Sigmoid colon (tissue), 7 donors: ENCODE results near the gene CATSPERD. TPM values are rescaled to one million over a fixed set of nuclear protein-coding genes. Genes with fewer than 3 reads are reported as not detected.
A peak's percentile ranks its signal among the peaks of the same experiment; 100 is the strongest.
"Not testable (repeated sequence)": the region's sequence is repeated elsewhere in the genome, so short reads cannot be mapped to it uniquely, and the experiment has no call there.

Source experiments
- DNase-seq: peaks from one replicate; pipeline ENCODE4 v3.0.0-alpha.2; 2019
- H3K27ac ChIP-seq, 4 donors: fragments of 200-600 bp; sonication (generic); one replicate each; pipeline ENCODE4 v1.5.1; 2016 to 2019; ENCODE audit warnings: mild to moderate bottlenecking in 1 of 4
- H3K27me3 ChIP-seq, 3 donors: fragments of 200-600 bp; sonication (generic); one replicate each; pipeline ENCODE4 v1.5.1; 2019; ENCODE audit warnings: mild to moderate bottlenecking in 1 of 3
- H3K36me3 ChIP-seq, 4 donors: fragments of 200-600 bp; sonication (generic); one replicate each; pipeline ENCODE4 v1.5.1; 2016 to 2019
- H3K4me1 ChIP-seq, 4 donors: fragments of 200-600 bp; sonication (generic); one replicate each; pipeline ENCODE4 v1.5.1; 2017 to 2019
- H3K4me3 ChIP-seq, 4 donors: fragments of 200-600 bp; sonication (generic); one replicate each; pipeline ENCODE4 v1.5.1; 2017 to 2019; ENCODE audit warnings: mild to moderate bottlenecking in 2 of 4, moderate library complexity in 1 of 4
- H3K9me3 ChIP-seq, 4 donors: fragments of 200-600 bp in 3 of 4; sonication (generic) in 3 of 4; one replicate each; pipeline versions ENCODE4 v1.5.1 to v1.6.1; 2013 to 2019
- EP300 ChIP-seq, 4 donors: sonication (generic); formaldehyde crosslinking; IDR thresholded peaks; one replicate each; pipeline ENCODE4 v1.6.1; 2017; ENCODE audit warnings: antibody characterized with exemption in 4 of 4
- POLR2A ChIP-seq, 2 donors: fragments of 450-650 bp; IDR thresholded peaks; one replicate each; pipeline ENCODE4 v1.6.1; 2016; ENCODE audit warnings: antibody characterized with exemption in 2 of 2, mild to moderate bottlenecking in 2 of 2, moderate library complexity in 2 of 2
- POLR2AphosphoS5 ChIP-seq, 4 donors: sonication (generic); formaldehyde crosslinking; IDR thresholded peaks; one replicate each; pipeline ENCODE4 v1.6.1; 2017; ENCODE audit warnings: antibody characterized with exemption in 4 of 4
- WGBS, 2 donors: extraction: QIAGEN DNeasy Blood & Tissue Kit; methylation state at CpG; one replicate each; pipeline ENCODE4 v1.1.7; 2013; 5-methylcytosine and 5-hydroxymethylcytosine counted together
- intact Hi-C: fragments of 100-400 bp; cut with DNase I; formaldehyde crosslinking; loops from one replicate; pipeline ENCODE4 v1.15.1; 2023
- polyA plus RNA-seq, 3 donors: library from polyadenylated mRNA; stranded (reverse); fragments of 200-250 nt; gene quantifications; one replicate each; pipeline ENCODE4 v1.2.3, GENCODE V29; 2013
- total RNA-seq, 4 donors: library from RNA; depleted of rRNA; stranded (reverse); fragments of >200 nt; gene quantifications; one replicate each; pipeline ENCODE4 v1.1.0, GENCODE V29; 2016
- TF ChIP-seq, protein P1 (sequence below), 4 experiments: fragments of 450-650 bp in 3 of 4; fragments of 200-600 bp in 1 of 4; IDR thresholded peaks; one replicate each; pipeline ENCODE4 v1.5.1; 2016 to 2019; ENCODE audit warnings: antibody characterized with exemption in 4 of 4, mild to moderate bottlenecking in 3 of 4, moderate library complexity in 2 of 4
- donor health status: healthy with polysubstance abuse.
- donor health status: Bipolar disorder and iron deficiency.
- donor health status: healthy.

Gene CATSPERD
- total and polyA plus RNA-seq, 7 donors = not detected

- H3K9me3 ChIP-seq = no peaks in the 10 kb centered on the region
- H3K36me3 ChIP-seq = peaks cover 30 to 79% (median 53%) of the 10 kb centered on the region in 4 donors
- no peaks in the 10 kb centered on the region for H3K4me1 ChIP-seq
- peak; percentile 62 for DNase-seq
- TF ChIP-seq, protein P1, sequence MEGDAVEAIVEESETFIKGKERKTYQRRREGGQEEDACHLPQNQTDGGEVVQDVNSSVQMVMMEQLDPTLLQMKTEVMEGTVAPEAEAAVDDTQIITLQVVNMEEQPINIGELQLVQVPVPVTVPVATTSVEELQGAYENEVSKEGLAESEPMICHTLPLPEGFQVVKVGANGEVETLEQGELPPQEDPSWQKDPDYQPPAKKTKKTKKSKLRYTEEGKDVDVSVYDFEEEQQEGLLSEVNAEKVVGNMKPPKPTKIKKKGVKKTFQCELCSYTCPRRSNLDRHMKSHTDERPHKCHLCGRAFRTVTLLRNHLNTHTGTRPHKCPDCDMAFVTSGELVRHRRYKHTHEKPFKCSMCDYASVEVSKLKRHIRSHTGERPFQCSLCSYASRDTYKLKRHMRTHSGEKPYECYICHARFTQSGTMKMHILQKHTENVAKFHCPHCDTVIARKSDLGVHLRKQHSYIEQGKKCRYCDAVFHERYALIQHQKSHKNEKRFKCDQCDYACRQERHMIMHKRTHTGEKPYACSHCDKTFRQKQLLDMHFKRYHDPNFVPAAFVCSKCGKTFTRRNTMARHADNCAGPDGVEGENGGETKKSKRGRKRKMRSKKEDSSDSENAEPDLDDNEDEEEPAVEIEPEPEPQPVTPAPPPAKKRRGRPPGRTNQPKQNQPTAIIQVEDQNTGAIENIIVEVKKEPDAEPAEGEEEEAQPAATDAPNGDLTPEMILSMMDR (IDR thresholded peaks at IDR 0.05) = no peak
- TF ChIP-seq POLR2A (IDR thresholded peaks at IDR 0.05) (no peak), POLR2AphosphoS5 (IDR thresholded peaks at IDR 0.05) (no peak), EP300 (IDR thresholded peaks at IDR 0.05) (no peak)
- no peak overlapping the region for H3K4me3 ChIP-seq
- intact Hi-C loops = no loop called here
- no peaks in the 10 kb centered on the region for H3K27me3 ChIP-seq
- WGBS, 2 donors = 91% methylated on average over 38 of the region's 38 CpGs
- no peak overlapping the region for H3K27ac ChIP-seq
Observed at GRCh38 chr19:5698635-5699422, 21.6 kb upstream of the CATSPERD start.

DNA sequence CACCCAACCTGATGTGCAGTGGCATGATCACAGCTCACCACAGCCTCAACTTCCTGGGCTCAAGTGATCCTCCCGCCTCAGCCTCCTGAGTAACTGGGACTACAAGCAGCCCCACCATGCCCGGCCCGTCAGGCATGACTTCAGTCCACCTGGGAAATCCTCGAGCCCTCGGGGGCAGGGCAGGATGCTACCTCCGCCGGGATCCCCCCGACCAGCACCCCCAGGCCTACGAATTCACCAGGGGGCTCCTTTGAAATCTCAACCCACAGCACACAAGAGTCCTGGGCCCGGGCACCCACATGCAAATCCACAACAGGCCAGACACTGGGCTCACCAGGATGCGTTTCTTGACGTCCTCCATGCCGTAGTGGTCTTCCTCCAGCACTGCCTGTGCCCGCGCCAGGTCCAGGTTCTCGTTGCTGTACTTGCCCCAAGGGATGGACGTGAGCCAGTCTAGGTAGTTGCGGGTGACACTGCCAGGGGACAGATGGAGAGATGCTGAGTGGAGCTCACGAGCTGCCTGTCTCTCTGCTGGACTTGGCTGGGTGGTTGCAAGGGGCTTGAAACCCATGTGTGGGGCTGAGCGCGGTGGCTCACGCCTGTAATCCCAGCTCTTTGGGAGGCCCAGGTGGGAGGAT, 19.9 kb upstream of the CATSPERD start:
- Histone ChIP-seq H3K4me3 (no peak overlapping the region), H3K9me3 (no peaks in the 10 kb centered on the region), H3K36me3 (peaks cover 32 to 79% (median 45%) of the 10 kb centered on the region in 4 donors), H3K27ac (no peak overlapping the region), H3K27me3 (no peaks in the 10 kb centered on the region), H3K4me1 (no peaks in the 10 kb centered on the region)
- DNase-seq = peak; percentile 64
- TF ChIP-seq, protein P1 (IDR thresholded peaks at IDR 0.05) = no peak
- no peak for TF ChIP-seq EP300 (IDR thresholded peaks at IDR 0.05)
- intact Hi-C loops = no loop called here
- WGBS, 2 donors = 96 to 97% methylated on average over 22 of the region's 22 CpGs

- H3K4me3 ChIP-seq, H3K27me3 ChIP-seq, intact Hi-C loops, H3K9me3 ChIP-seq, DNase-seq, H3K4me1 ChIP-seq, H3K27ac ChIP-seq: not testable (repeated sequence)
- H3K36me3 ChIP-seq = peaks cover 32 to 79% (median 46%) of the 10 kb centered on the region in 4 donors
- 92 to 96% methylated on average over 23 to 26 of the region's 28 CpGs for WGBS, 2 donors
Observed at GRCh38 chr19:5702053-5702410, 18.4 kb upstream of the CATSPERD start.

DNA sequence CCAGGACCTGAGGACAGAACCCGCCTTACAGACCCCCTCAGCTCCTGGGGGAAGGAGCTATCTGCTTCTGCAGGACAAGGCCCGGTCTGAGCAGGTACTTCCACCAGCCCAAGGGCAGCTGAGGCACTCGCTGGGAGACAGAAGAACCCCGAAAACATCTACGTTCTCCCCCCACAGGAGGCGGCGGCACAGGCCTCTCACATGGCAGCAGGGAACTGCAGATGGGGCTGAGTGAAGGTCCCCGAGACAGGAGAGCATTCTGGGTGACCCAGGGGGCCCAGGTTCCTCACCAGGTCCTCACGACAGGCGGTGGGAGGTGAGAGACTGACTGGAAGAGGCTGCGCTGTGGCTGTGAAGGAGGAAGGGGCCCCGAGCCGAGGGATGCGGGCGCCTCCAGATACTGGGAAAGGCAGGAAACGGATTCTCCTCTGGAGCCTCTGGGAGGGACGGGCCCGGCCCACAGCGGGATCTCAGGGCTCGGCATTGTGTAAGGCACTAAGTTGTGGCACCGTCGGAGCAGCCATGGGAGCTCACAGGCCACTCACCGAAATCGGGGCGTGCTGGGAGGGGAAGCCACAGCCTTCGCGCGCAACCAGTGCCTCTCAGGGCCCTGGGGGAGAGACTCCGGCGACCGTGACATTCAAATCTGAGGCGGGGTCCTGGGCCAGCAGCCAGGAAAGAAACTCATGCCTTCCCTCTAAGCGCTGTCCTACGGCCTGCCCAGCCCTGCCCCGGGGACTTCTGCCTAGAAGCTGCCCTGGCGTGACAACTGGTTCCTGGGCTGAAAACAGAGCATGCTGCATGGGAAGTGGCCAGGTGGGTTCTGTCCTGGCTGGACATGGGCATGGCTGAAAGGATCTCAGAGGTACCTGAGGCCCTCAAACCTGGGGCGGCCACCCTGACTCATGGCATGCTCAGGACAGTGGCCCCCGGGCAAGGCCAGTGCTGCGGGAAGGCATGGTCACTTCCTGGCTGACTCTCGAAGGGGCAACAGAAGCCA, 16.3 kb upstream of the CATSPERD start:
- 96 to 97% methylated on average over 40 of the region's 40 CpGs for WGBS, 2 donors
- Histone ChIP-seq H3K9me3 (no peaks in the 10 kb centered on the region), H3K27me3 (no peaks in the 10 kb centered on the region), H3K4me1 (no peaks in the 10 kb centered on the region), H3K36me3 (peaks cover 22 to 81% (median 47%) of the 10 kb centered on the region in 4 donors), H3K27ac (no peak overlapping the region), H3K4me3 (no peak overlapping the region)
- intact Hi-C loops = no loop called here
- TF ChIP-seq POLR2A (IDR thresholded peaks at IDR 0.05) = no peak
- TF ChIP-seq, protein P1 (IDR thresholded peaks at IDR 0.05) = no peak
- TF ChIP-seq POLR2AphosphoS5 (IDR thresholded peaks at IDR 0.05) = no peak
- TF ChIP-seq EP300 (IDR thresholded peaks at IDR 0.05) = no peak
- DNase-seq = no peak

DNA sequence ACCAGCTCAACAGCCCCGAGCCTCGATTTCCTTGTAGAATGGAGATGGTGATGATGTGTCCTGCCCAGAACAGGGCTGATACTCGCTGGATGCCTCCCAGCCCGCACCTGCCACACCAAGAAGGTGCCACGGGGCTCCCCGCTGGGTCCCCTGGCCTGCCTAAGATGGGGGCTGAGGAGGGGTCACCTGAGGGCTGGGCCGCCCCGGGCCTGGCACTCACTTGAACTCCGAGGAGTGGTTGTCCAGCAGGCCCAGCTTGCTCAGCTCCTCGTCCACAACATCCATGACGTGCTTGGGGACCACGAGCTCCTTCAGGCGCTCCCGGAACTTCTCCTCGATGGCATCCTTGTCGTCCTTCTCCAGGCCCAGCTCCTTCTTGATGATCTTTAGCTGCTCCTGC, 14.9 kb upstream of the CATSPERD start:
- intact Hi-C loops = no loop called here
- DNase-seq = no peak
- no peak overlapping the region for H3K27ac ChIP-seq
- H3K4me1 ChIP-seq = no peaks in the 10 kb centered on the region
- WGBS, 2 donors = 89 to 93% methylated on average over 16 of the region's 16 CpGs
- no peaks in the 10 kb centered on the region for H3K9me3 ChIP-seq
- no peak overlapping the region for H3K4me3 ChIP-seq
- TF ChIP-seq, protein P1 (IDR thresholded peaks at IDR 0.05) = no peak
- TF ChIP-seq POLR2AphosphoS5 (IDR thresholded peaks at IDR 0.05) (no peak), POLR2A (IDR thresholded peaks at IDR 0.05) (no peak), EP300 (IDR thresholded peaks at IDR 0.05) (no peak)
- H3K27me3 ChIP-seq = no peaks in the 10 kb centered on the region
- peaks cover 17 to 82% (median 48%) of the 10 kb centered on the region in 4 donors for H3K36me3 ChIP-seq
